Activated CD4-positive, alpha-beta T cell treated with anti-CD3 and anti-CD28 coated beads, Interleukin-10, Interleukin-2, amounts not matched to agents 100 ng/mL and 50 ng/mL, durations not matched to agents 16 hours and 8 hours (primary cell): ENCODE results near the gene IL1RAP.
"Not testable (repeated sequence)": the region's sequence is repeated elsewhere in the genome, so short reads cannot be mapped to it uniquely, and the experiment has no call there.

Experiments used
- DNase-seq: peaks from one replicate; pipeline ENCODE4 v3.0.0-alpha.2; 2020

Gene IL1RAP, protein sequence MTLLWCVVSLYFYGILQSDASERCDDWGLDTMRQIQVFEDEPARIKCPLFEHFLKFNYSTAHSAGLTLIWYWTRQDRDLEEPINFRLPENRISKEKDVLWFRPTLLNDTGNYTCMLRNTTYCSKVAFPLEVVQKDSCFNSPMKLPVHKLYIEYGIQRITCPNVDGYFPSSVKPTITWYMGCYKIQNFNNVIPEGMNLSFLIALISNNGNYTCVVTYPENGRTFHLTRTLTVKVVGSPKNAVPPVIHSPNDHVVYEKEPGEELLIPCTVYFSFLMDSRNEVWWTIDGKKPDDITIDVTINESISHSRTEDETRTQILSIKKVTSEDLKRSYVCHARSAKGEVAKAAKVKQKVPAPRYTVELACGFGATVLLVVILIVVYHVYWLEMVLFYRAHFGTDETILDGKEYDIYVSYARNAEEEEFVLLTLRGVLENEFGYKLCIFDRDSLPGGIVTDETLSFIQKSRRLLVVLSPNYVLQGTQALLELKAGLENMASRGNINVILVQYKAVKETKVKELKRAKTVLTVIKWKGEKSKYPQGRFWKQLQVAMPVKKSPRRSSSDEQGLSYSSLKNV

DNA sequence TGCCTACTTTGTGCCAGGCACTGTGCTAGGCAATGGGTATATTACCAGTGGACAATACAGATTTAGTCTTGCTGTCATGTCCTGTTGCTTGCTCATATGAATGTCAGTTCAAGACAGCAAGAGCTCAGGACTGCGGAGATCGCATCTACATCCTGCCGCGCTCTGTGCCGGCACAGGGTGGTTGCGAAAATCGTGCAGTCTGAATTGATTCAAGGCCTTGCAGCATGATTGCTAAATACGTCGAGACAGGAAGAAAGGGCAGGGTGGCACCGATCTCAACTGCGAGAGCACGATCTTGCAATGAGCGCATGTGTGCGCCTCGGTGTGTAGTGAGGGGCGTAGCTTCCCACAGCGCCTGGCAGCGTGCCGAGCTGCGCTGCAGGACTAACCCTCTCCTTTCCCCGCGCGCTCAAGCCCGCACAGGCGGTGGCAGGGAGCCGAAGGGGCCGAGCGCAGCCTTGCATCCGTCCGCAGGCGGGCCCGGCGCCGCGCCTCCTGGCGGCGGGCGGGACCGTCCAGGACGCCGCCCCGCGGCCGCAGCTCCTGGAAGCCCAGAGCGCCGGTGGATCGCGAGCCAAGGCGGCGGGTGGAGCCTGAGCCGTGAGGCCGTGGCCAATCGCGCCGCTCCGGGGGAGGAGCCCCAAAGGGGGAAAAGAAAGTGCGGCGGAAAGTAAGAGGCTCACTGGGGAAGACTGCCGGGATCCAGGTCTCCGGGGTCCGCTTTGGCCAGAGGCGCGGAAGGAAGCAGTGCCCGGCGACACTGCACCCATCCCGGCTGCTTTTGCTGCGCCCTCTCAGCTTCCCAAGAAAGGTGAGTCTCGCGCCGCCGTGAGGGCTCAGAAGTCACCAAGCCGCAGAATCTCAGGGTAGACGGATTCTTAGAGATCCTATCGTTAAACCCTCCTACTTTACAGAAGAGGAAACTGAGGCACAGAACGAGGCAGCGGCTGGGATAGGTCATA, at the start of gene IL1RAP:
Gene IL1RAP, plus strand, starts transcription at position 677 of the 962 bp plus-strand sequence. CDS start 50,205 bp downstream, outside the sequence.
- DNase-seq = peak; percentile 95

DNA sequence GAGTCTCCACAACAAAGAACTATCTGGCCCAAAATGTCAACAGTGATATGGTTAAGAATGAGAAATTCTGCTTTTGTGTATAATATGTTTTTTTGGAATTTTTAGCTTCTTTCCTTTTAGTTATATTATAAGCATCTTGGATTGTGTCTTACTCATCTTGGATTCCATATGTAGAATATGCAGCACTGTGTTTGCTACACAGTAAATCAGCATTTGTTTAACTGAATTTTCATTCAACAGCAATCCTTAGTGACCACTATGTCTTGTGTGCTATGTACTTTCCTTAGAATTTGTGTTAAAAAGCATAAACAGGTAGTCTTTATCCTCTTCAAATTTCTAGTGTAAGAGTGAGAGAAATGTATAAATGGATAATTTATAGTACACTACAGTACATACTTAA, 46.0 kb upstream of the IL1RAP start:
- no peak for DNase-seq

DNA sequence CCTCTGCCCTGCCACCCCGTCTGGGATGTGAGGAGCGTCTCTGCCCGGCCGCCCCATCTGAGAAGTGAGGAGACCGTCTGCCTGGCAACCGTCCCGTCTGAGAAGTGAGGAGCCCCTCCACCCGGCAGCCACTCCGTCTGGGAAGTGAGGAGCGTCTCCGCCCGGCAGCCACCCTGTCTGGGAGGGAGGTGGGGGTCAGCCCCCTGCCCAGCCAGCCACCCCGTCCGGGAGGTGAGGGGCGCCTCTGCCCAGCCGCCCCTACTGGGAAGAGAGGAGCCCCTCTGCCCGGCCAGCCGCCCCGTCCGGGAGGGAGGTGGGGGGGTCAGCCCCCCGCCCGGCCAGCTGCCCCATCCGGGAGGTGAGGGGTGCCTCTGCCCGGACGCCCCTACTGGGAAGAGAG, 40.6 kb upstream of the IL1RAP start:
- DNase-seq = not testable (repeated sequence)

DNA sequence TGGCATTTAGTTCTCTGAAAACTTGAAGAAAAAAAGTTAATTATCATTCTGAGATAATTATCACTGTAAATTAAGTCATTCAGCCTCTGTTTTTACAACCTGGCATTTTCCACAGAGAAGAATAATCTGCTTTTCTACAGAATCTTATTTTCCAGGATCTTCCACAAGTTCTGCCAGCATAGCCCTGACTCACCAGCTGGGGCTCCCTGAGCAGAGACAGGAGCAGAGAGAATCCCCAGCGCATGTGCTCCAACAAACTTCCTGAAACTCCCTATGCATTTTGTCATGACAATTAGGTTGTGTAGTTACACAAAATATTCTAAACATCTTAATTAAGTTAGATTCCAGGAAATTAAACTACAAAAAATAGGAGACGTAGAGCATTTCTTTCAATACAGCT, 32.1 kb upstream of the IL1RAP start:
- no peak for DNase-seq

DNA sequence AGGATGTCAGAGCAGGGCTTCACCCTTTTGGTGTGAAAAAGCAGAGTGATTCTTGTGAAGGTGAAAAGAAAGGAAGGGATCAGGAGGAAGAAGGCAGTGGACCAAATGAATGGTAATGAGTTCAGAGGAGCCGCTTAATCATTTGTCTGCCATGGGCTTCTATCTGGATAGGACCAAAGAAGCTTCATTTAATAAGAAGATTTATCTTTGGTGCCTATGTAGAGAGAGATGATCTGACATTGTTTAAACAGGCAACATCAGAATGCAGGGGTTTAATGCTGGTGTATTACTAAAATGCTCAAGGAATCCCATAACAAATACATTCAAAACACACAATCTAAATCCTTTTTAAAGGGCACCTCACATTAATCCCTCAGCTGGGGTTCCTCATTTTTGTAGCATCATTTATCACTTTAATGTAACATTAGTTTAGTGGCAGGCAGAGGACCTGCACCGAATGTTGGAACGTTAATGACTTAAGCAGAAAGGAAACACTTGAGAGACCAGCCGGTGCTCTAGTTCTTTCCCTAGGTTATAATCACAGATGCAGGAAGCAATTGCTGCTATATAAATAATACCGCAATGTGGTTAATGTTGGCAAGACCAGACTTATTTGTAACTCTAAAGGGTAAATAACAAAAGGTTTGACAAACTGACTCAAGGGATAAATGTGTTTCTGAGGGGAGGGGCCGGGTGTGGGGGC, 27.9 kb upstream of the IL1RAP start:
- DNase-seq = no peak

DNA sequence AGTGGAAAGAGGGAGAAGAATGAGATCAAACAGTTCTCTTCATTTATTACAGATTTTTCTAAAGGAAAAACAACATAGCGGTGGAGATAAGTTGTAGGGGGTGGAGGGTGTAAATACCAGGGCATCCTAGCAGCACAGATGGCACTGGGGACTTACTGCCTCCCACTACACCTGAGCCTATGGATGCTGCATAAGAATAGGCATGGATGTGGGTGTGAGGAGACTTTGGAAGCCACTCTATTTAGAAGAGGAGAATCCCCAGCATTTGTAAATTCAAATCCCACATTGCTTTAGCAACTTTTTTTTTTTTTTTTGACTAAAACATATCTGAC, 27.4 kb upstream of the IL1RAP start:
- DNase-seq = no peak

DNA sequence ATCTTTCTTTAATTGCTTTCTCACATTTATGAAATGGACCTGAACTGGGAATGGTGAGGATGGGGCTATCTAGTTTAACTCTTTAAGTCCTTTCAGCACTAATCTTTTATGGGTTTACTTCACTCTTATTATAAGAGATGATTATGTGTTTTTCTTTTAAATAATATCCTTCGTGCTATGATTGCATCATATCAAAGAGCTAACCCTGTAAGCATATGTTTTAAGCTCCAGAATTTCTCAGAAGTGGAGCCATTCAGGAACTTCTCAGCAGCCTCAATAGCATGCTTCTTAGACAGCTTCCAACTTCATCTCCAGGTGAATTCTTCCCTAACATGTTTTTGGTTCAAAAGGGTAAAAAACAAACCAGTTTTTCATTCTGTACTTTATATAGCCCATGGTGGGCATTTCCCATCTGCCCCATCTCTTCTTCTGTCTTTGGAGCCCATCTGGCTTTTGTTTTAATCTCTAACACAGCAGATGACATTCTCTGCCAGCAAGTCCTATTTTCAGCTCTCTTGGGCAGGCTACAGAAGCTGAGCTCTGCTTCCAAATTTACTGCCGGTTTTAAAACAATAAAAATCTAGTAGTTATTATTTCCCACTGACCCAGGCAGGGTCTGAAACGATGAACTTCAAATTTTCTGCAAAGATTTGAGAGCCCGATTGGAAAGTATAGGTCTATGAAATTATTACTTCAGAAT, 26.8 kb upstream of the IL1RAP start:
- no peak for DNase-seq

DNA sequence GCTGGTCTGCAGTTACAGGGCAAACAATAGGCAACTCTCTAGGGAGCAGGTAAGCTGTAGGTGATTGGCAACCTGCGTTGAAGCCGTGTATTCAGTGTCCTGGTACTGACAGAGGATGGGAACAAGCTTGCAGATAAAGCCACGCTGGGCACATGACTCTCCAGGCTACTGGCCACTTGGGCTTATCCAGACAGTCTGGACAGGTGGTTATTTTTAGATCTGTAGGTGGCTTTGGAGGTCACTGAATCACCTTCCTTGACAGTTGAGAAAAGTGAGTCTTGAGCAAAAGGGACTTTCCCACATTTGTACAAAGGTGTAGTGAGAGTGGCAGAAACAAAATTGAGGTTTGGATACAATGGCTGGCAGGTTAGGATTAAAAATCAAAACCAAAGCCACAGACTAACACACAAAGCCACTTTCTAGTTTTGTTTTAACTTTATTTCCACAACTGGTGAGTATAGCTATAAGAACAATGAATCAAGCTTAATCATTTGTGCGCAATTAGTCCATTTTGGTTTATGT, 22.3 kb upstream of the IL1RAP start:
- peak; percentile 85 for DNase-seq

DNA sequence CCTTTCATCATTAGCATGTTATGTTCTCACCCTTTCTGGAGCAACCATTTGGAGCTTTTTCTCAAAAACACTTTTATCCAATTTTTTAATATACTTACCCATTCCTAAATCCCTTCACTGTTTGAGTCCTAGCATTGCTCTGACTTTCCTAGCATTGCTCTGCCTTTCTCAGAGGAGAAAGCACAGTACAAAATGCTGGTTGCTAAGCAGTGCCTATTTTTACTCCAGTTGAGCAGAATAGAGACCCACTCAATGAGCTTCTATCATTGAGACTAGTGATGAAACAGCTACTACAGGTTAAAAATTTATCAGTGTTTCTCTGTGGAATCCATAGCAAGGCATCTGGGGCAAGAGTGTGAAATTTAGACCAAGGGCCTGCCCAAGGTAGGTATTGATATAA, 21.8 kb upstream of the IL1RAP start:
- no peak for DNase-seq

DNA sequence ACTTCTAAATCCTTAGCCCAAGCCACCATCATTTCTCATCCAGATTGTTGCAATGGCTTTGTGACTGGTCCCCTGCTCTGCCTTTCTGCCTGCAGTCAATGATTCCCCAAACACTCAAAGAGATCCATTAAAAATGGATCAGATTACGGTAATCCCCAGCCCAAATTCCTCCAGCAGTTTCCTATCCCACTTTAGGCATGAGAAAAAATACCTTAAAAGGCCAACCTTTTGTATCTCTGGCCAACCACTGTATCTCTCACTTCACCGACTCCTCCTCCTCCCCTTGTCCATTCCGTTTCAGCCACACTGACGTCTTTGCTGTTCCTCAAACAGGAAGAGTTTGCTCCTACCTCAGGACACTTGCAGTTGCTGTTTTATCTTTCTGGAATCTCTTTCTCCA, 20.9 kb upstream of the IL1RAP start:
- no peak for DNase-seq

DNA sequence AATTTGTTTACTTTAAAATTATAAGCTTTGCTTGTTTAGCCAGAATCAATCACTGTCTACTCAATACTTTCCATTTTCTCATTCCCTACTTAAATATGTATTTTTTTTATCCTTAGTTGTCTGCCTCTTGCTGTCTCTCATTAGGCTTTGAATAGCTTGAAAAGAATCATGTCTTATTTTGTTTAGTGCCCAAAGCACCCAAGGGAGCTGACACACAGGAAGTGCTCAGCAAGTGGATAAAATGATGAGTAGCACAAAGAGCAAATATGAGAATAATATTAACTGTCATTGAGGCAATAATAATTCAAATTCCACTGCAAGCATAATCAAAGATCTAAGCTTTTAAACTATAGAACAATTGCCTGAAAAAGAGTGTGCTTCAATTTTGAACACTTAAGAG, 19.0 kb upstream of the IL1RAP start:
- DNase-seq = no peak

DNA sequence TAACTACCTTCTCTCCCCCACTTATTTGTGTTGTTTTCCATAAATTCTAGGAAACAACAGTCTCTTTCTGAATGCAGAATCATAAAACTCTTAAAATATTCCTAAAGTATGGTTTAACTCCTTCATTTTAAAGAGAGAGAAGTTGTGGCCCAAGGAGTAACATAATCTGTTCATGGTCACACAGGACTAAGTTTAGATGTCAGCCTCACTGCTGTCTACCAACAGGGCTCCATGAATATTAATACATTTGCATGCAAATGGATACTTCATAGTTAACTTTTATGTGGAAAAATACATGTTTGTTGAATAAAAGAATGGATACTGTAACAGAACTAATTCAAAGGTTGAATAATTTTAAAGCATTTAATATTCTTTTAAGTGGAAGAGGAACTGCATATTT, 18.5 kb upstream of the IL1RAP start:
- DNase-seq = no peak

DNA sequence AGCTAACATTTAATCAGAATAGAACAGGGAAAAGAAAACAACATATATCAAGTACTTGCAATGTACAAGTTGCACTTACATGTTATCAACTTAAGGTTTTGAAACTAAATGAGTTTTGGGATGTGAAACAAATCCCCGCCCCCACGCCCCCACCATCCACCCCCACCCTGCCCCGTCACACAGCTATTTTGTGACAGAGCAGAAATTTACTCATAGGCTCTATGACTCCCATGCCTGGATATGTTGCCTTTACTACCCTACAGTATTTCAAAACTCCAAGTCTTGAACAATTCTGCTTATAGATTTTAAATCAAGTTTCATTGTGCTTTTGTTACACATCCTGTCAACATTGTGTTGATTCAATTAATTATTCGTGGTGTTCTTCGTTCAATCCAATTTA, 18.1 kb upstream of the IL1RAP start:
- DNase-seq = no peak

DNA sequence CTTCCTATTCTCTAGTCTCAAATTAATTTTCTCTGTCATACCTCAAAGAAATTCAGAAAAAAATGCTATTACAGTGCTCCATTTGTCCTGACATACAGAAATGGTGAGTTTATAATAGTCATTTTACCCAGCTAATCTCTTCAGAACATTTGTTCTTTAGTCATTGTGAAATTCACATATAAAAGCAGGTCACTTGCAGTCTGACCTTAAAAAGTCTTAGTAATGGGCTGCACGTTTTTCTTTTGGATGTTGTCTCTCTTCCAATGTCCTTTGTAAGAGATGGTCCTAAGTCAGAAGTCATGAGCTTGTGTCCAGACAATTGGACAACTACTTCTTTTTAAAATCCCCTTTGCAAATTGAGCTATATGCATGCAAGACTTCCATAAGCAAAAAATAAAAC, 17.0 kb upstream of the IL1RAP start:
- DNase-seq = no peak

DNA sequence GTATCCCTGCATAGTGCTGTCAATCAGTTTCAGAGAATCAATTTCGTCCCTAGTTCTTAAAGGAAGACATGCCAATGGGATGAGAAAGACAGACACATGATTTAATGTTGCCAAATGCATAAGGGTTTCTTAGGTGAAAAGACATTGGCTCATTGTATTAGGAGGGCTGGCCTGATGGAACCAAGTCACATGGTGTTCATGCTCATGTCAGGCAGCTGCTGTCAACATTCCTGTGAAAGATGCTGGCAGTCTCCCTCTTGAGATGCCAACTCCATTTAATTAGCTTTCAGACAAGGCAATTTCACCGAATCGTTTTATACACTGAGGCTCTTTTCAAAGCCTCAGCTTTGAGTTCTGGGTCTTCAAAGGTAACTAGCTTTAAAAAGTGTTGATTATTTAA, 16.1 kb upstream of the IL1RAP start:
- no peak for DNase-seq

DNA sequence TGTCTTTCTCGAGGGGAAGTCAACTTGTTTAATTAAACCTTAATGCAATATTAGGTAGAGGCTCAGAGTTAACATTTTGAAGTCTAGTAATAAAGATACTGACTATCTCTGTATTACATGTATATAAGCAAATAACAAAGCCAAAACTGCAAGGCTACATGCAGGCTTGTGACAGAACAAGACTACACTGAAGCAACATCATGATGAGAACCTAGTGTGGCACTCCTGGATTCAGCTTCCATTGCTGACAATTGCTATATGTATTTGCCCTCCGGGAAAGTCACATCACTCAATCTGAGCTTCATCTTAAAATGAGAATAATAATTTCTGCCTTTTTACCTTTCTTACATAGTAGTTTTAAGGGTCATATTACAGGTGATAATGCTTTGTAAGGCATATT, 15.6 kb upstream of the IL1RAP start:
- no peak for DNase-seq

DNA sequence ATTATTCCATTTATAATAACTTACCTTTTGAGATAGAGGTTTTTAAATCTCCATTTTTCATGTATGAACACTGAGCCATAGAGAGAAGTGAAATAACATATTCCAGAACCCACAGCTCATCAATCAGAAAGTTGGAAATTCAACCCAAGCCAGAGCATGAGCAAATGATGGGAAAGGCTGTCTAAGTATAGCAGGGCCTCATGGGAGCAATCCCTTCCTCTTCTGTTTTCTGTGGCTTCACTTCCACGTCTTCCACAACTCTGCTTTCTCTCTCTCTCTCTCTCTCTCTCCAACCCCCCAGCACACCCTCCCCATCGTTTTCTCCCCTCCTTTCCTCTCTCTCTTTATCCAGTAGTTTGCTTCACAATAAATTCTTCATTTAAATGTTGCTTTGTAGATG, 14.8 kb upstream of the IL1RAP start:
- no peak for DNase-seq

DNA sequence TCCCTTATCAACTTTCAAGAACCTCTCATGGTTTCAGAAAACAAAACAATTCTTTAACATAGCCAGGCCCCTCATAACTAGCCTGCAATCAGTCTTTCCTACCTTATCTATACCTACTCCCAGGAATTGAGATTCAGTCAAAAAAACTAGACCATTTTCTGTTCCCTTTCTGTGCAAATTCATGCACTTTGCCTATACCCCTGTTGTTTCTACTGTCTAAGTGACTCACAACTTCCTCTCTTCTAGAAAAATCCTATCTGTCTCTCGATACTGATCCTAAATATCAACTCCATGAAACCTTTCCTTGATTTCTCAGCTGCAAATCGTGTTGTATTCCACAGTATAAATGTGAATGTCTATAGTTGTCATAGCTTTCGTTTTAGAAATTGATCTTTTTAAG, 10.9 kb upstream of the IL1RAP start:
- DNase-seq = no peak

DNA sequence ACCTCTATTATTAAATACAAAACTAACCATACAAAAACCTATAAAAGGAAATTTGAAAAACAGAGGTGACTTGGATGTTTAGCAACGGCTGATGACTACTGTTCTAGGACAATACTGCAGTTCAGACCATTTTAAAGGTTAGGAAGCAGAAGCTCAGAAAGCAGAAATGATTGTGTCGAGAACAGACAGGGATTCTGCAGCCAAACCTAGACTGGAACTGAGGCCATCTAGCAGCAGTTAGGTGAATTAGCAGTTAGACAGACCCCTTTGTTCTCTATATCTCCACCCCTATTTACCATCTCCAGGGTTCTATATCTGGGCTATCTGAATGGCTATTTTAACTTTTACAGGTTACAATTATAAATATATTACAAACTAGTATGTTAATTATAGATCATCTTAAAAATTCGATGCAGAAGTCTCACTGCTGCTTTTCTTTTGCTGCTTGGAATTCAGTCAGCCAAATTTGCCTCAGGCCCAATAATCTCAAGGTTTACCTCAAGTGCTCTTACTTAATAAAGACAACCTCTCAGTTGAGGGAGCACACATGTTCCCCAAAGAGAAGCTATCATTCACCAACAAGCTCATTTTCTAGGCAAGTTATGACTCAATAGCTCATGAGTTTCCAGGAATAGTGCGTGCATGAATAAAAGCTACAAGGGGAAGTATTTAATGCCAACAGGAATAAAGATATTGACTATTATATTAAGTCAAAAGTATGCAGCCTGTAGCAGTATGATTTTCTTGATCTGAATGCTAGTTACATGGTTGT, 9.3 kb upstream of the IL1RAP start:
- peak; percentile 26 for DNase-seq

DNA sequence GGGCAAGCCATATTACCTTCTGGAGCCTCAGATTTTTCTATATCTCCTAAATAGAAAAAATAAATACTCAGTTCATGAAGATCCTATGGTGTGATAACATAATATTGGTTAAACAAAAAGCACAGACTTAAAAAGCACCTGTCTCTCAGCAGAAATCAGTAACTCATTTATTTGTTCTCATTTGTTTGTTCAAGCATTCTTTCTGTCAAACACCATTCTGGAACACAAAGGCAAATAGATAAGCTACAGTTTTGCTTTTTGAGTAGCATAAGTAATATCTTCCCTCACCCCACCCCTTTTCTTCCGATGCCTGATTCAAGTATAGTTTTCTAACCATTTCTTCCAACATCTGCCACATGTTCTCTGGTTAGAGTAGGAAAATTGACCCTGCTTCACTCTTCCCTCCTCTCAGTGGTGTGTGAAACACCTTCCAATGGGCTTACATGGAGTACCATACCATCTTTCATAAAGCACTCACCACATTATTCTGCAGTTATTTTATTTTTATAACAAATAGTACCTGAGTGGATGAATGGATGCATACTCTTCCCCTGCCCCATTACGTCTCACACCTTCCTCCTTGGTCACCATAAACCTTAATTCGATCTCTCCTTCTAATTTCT, 8.4 kb upstream of the IL1RAP start:
- no peak for DNase-seq

DNA sequence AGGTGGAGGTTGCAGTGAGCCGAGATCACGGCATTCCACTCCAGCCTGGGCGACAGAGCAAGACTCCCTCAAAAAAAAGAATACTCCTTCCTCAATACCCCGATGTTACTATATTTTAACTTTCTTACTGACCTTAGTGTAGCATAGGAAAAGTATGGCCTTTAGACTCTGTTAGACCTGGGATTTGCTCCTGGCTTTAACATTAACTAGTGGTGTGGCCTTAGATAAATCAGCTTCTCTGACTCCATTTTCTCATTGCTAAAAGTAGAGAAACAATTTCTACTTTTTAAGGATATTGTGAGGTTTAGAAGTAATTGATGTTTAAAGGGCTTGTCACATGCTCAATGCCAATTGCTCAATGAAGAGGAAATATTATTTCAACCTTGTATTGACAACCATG, 7.6 kb upstream of the IL1RAP start:
- no peak for DNase-seq
